ENCODE measurements around the gene CXorf49B.
"Not testable (repeated sequence)": the region's sequence is repeated elsewhere in the genome, so short reads cannot be mapped to it uniquely, and the experiment has no call there.

- TF ChIP-seq CTCF, POLR2A (IDR thresholded peaks at IDR 0.05): not testable (repeated sequence)
Measured at GRCh38 chrX:71778322-71778721, 15.2 kb downstream of the CXorf49B start.

Measured in lower leg skin (tissue), 3 donors.